Measurements from ENCODE around the gene TMEM8B. TPM values are rescaled to one million over a fixed set of nuclear protein-coding genes. Genes with fewer than 3 reads are reported as not detected.

TMEM8B gene
- total RNA-seq, 1 donor, result 0.86 TPM

- no peak for DNase-seq (ENCODE audit: low read depth)
- H3K4me3 ChIP-seq (ENCODE audit: low read depth, low read length), result no peak overlapping the region
- TF ChIP-seq, protein P1, sequence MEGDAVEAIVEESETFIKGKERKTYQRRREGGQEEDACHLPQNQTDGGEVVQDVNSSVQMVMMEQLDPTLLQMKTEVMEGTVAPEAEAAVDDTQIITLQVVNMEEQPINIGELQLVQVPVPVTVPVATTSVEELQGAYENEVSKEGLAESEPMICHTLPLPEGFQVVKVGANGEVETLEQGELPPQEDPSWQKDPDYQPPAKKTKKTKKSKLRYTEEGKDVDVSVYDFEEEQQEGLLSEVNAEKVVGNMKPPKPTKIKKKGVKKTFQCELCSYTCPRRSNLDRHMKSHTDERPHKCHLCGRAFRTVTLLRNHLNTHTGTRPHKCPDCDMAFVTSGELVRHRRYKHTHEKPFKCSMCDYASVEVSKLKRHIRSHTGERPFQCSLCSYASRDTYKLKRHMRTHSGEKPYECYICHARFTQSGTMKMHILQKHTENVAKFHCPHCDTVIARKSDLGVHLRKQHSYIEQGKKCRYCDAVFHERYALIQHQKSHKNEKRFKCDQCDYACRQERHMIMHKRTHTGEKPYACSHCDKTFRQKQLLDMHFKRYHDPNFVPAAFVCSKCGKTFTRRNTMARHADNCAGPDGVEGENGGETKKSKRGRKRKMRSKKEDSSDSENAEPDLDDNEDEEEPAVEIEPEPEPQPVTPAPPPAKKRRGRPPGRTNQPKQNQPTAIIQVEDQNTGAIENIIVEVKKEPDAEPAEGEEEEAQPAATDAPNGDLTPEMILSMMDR (IDR thresholded peaks at IDR 0.05; ENCODE audit: insufficient read depth, low read depth, low read length), result no peak
Observed at GRCh38 chr9:35904338-35904737, 75.3 kb downstream of the TMEM8B start.

GRCh38 chr9:35905051-35905781 is 76.2 kb downstream of the TMEM8B start:
- DNase-seq (ENCODE audit: low read depth), result peak; percentile 50
- TF ChIP-seq, protein P1 (IDR thresholded peaks at IDR 0.05; ENCODE audit: insufficient read depth, low read depth, low read length), result no peak
- H3K4me3 ChIP-seq (ENCODE audit: low read depth, low read length), result no peak overlapping the region

DNA sequence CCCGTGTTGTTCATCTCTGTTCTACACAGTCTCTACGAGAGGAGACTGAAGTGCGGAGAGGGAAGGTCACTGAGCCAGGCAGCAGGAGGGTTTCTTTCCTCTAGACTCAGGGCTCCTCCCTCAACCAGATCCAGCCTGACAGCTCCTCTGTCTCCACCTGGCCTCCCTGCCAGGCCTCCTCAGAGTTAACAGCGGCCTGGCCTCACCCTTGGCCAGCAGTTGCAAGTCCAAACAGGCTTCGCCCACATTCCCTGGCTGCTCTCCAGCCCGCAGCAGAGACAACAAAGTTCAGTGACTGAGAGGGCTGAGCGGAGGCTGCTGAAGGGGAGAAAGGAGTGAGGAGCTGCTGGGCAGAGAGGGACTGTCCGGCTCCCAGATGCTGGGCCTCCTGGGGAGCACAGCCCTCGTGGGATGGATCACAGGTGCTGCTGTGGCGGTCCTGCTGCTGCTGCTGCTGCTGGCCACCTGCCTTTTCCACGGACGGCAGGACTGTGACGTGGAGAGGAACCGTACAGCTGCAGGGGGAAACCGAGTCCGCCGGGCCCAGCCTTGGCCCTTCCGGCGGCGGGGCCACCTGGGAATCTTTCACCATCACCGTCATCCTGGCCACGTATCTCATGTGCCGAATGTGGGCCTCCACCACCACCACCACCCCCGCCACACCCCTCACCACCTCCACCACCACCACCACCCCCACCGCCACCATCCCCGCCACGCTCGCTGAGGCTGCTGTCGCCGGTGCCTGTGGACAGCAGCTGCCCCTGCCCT is 77.1 kb downstream of the TMEM8B start, which contains the start of gene HRCT1:
Gene HRCT1 (plus strand): TSS at position 291 of the 768 bp plus-strand sequence. CDS start 86 bp downstream, at position 377.
- DNase-seq (ENCODE audit: low read depth), result peak; percentile 96
- TF ChIP-seq, protein P1 (IDR thresholded peaks at IDR 0.05; ENCODE audit: insufficient read depth, low read depth, low read length), result no peak
- no peak within 1 kb of the TSS for H3K4me3 ChIP-seq (ENCODE audit: low read depth, low read length)

DNA sequence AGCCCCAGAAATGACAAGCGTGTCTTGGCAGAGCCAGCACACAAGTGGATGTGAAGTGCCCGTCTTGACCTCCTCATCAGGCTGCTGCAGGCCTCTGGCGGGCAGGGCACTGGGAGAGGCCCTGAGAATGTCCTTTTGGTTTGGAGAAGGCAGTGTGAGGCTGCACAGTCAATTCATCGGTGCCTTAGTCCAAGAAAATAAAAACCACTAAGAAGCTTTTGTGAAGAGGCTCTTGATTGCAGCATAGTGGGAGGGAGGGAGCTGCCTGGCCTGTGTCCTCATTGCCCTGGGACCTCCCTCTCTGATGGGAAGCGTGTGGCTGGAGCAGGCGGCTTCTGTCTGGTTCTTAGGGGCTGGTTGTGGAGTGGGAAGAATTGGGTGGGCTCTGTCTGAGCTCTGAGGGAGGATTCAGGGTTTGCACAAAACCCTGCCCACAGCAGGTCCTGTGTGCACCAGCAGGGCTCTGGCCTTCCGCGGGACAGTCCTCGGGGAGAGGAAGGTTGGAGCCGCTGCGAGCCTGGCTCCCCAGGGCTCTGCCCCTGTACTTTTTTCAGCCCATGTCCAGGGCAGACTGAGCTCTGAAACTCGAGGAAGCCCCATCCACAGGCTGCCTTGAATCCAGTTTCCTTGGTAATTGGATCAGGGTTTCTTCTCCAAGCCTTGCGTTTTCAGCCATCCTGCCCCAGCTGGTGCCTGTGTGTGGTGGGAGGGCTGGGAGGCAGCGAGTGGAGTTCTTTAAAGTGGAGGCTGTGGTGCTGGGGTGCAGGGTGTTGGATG is 78.1 kb downstream of the TMEM8B start:
- H3K4me3 ChIP-seq (ENCODE audit: low read depth, low read length), result peak overlapping the region; percentile 29
- peak; percentile 92 for DNase-seq (ENCODE audit: low read depth)

DNA sequence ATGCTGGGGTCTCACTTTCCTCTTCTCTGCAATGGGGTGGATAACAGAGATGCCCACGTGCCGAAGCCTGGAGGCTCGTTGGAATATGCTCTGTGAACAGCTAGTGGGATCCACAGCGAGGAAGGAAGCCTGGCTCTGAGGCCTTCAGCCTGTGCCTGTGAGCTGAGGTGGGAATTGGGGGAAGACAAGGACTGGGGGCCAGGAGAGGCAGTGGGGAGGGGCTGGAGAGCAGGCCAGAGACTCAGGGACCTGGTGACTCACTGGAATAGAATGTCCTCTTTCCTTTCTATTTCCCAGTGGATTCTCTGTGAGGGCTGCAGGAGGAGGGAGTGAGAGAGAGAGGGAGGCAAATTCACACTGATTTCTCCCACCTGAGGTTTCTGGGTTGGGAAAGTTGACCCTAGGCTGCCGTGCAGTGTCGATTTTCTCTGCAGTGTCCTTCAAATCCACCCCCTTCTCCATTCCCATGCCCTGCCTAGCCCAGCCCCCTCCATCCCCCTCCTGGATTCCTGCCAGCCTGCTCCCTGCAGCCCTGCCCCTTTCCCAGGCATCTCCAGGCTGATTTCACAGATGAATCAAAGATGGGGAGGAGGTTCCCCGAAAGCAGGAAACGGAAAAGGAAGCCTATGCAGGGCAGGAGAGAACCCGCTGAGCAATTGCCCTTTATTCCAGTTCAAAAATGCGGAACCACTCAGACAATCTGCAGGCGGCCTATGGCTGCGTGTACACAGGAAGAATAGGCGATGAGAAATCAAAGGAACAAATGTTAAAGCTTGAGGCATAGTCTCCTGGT is 78.9 kb downstream of the TMEM8B start:
- H3K4me3 ChIP-seq (ENCODE audit: low read depth, low read length), result peak overlapping the region; percentile 29
- TF ChIP-seq, protein P1 (IDR thresholded peaks at IDR 0.05; ENCODE audit: insufficient read depth, low read depth, low read length), result no peak

More for the DNA sequence above, 78.1 kb downstream of the TMEM8B start:
- TF ChIP-seq, protein P1 (IDR thresholded peaks at IDR 0.05; ENCODE audit: insufficient read depth, low read depth, low read length), result no peak

More for the DNA sequence above, 78.9 kb downstream of the TMEM8B start:
- DNase-seq (ENCODE audit: low read depth), result peak; percentile 93
